Left forelimb (tissue), 1 donor: ENCODE data around the gene DIP2C.
"Not testable (repeated sequence)": the region's sequence is repeated elsewhere in the genome, so short reads cannot be mapped to it uniquely, and the experiment has no call there.

Source experiments
- DNase-seq: peaks from one replicate; pipeline ENCODE4 v3.0.0-alpha.2; 2018; ENCODE audit warnings: low spot score

The DIP2C gene

DNA sequence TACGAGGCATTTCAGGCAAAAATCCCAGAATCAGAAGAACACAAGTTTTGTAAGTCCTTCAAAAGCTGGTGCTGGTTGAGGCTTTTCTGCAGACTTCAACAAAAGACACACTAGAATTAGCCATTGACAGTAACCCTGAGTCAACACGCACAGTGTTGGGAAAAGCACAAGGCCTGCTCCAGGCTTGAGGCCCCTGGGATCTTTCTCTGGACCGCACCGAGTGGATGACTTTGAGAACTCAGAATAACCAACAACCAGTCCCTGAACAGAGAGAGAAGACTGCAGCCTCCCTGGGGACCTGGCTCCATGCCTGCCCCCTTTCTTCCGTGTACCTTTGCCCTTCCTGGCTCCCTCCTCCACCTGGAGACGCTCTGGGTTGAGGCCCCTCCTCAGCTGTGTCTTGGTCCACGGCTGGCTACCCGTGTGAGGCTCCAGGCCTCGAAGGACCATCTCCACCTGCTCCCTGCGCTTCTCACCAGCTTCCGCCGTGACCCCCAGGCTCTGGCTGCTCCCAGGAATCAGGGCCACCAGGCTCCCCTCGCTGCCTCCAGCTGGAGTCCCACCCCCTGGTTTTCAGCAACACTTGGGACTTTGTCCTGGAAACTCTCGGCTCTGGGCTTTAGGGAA lies 28.4 kb downstream of the DIP2C start:
- no peak for DNase-seq

DNA sequence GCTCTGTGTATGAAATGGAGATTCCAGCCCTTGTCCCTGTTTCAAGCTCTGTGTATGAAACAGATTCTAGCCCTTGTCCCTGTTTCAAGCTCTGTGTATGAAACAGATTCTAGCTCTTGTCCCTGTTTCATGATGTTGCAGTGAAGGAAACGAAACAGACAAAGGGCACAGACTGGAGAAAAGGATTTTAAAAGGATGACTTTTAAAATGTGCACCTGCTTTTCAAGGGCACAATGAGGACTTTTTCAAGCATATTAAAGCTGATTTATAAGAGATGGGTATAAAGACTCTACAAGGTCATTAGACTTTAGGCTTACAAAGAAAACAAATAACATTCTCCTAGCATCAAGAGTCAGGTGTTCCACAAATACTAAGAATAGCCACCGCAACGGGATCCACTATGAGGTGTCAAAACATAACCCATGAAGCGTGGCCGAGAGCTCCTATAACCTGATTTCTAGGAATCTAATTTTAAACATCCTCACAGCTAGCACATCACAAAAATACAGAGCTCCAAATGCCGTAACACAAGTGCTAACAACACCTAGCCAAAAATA lies 29.0 kb downstream of the DIP2C start:
- no peak for DNase-seq

DNA sequence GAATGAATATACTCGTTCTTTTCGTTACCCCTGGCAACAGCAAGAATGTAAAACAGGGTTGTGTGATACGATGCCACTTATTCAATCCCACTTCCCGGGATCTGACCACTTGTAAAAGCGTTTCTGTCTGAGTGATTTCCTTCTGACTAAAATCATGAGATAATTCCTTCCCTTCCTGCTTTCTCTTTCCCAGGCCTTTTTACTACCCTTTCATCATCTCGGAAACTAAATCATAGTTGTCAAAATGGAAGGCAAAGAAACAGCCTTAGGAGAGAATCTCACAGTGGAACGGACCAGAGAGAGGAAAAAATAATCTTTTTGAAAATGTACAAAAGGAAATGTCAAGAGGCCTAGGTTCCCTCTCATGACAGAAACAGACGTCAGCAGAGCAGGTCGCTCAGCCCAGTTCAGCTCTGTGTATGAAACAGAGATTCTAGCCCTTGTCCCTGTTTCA lies 29.8 kb downstream of the DIP2C start:
- DNase-seq: no peak

DNA sequence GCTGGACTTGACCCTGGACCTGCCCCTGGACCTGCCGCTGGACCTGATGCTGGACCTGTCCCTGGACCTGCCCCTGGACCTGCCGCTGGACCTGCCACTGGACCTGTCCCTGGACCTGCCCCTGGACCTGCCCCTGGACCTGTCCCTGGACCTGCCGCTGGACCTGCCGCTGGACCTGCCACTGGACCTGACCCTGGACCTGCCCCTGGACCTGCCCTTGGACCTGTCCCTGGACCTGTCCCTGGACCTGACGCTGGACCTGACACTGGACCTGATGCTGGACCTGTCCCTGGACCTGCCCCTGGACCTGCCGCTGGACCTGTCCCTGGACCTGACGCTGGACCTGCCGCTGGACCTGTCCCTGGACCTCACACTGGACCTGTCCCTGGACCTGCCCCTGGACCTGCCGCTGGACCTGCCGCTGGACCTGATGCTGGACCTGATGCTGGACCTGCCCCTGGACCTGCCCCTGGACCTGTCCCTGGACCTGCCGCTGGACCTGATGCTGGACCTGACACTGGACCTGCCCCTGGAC lies 31.6 kb downstream of the DIP2C start:
- not testable (repeated sequence) for DNase-seq

DNA sequence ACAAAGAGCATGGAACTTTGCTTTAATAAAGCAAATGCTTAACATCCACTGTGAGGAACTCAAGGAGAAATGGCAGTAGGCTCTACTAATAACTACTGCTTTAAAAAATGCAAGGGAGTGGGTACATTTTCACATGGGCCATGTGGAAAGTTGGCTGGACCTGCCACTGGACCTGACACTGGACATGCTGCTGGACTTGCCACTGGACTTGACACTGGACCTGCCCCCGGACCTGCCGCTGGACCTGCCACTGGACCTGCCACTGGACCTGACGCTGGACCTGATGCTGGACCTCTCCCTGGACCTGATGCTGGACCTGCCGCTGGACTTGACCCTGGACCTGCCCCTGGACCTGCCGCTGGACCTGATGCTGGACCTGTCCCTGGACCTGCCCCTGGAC lies 32.6 kb downstream of the DIP2C start:
- no peak for DNase-seq

DNA sequence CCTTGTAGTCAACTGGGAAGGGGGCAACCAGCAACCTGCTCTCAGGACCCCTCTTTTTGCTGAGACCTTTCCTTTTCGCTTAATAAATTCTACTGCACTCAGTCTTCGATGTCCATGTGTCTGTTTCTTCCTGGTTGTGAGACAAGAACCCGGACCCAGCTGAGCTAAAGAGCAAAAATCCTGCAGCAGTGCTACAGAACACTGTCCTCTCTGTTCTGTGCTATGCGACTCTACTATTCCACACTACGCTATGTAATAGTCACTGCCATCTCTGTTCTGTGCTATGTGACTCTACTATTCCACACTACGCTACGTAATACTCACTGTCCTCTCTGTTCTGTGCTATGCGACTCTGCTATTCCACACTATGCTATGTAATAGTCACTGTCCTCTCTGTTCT lies 34.3 kb downstream of the DIP2C start:
- DNase-seq: no peak

DNA sequence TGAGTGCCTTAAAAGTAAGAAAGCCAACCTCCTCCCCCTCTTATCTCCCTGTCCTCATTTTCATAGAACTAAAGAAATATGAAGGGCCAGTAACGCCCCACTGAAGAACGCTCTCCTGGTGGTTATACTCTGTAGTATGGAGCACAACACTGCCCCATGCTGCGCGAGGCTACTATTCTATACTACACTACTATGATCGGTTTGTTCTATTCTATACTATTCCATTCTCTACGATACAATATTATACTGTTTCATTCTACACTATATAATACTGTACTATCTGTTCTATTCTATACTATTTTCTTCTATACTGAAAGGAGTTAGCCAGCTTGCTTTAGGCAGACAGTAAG lies 34.8 kb downstream of the DIP2C start:
- no peak for DNase-seq

DNA sequence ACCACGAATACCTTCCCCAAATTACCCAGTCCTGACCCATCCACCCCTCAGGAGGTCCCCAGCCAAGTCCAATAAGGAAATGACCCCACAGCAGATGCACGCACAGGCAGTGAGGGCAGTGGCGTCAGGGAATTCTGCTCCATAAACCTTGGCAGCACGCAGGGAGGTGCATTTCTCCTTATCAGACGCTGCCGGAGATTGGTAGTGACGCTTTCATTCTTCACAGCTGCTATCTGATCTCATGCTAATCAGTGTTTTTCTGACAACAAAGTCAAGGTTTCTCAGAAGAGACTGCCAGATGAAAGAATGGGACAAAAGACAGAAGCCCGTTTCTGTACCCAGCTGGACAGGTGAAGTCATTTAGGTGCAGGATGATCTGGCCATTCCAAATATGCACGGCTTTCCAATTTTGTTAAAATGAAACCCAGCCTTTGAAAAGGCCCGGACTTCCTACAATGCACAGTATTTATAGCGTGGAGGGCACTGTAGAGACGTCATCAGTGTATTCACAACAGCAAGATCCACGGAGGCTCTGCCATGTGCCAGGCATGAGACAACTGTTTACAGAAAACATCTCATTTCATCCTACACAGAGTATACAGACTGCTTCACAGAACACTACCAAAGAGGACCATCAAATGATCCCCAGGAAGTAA lies 35.3 kb downstream of the DIP2C start:
- DNase-seq: no peak

DNA sequence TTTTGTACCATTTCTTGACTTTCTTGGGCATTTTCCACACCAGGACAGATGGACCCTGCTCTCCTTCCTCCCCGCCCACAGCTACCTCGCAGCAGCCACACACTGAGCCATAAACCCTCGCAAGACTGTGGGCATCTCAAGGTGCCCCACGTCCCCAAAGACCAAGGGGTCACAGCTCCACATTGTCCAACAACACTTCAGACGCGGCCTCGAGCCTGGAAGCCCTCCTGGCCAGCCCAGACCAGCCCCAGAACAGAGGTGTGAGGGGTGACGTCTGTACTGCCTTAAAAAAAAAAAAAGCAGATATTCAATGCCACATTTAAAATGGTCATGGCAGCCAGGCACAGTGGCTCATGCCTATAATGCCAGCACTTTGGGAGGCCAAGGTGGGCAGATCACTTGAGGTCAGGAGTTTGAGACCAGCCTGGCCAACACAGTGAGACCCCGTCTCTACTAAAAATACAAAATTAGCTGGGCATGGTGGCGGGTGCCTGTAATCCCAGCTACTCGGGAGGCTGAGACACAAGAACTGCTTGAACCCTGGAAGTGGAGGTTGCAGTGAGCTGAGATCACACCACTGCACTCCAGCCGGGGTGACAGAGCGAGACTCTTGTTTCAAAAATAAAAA lies 36.5 kb downstream of the DIP2C start:
- DNase-seq: not testable (repeated sequence)

DNA sequence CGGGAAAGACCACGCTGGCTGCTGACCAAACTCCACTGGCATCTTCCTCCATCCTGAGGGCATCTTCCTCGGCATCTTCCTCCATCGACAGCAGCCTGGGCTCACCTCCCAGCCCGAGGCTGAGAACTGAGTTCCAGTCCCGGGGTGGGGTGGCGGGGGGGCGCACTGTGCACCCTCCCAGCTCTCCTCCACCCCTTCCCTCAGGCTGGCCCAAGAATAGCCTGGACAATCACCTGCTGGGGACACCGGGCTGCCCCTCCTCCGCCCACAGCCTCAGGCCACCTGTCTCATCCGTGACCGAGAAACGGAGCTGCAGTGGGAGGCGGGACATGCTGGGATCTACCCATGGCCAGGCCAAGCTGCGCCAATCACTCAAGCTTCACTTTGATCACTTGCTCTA lies 37.2 kb downstream of the DIP2C start:
- DNase-seq: no peak

DNA sequence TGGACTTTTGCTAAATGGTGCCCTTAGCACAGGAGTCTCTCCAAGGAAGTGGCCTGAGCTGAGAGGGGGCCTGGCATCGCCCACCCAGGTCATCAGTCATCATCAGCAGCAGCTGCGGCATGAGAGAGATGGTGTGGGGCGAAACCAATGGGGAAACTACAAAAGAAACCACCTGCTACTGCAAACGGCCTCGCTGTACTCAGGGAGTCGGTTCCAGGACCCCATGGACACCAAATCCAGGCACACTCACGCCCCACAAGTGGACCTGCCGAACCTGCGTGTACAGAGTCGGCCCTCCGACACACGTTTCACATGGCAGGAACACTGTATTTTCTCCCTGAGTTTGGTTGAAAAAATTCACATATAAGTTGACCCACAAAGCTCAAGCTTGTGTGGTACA lies 37.8 kb downstream of the DIP2C start:
- DNase-seq: no peak

DNA sequence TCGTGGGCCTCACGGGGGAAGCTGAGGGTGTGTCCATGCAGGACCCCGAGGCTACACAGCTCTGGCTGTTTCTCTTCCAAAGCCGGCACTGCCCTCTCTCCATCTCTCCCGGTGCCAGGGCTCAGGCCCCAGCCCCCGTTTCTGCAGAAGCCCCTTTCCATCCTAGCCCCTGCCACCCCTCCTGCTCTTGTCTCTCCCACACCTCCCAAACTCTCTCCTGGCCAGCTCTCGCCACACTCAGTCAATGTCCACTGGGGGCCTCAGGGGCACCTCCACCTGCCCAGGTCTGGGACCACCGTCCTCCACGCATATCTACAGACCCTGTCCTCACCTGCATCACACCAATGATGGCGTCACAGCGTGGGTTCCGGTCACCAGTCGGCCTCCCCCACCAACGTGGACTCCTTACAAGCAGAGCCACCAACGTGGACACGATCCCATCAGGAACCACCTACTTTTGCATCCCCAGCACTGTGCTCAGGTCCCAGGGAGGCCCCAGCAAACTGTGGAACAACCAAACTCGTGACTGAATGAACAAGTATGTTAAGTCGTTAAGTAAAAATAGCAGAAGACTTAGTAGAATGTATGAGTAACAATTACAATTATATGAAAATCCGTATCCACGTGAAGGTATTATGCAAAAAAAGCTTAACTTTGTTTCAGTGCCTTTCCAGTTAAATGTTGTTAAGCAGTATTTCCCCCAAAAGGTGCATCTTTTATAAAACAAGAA lies 38.4 kb downstream of the DIP2C start:
- no peak for DNase-seq

DNA sequence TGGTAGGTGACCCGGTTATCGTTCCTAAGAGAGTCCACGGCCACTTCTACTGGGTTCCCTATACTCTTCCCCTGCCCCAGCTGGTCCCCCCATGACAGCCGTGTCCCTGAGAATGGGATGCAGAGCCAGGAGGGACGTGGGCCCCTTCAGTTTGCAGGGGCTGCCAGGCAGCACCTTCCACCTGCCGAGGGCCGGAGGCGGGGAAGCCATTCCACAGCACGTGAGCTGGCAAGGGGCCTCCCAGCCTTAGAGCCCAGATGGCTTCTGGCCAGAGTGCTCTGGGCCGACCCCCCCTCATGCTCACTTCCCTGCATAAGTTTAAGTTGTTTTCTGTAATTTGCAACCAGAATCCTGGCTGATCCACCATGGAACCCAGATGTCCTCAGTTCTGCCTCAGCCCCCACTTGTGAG lies 39.0 kb downstream of the DIP2C start:
- DNase-seq: no peak

DNA sequence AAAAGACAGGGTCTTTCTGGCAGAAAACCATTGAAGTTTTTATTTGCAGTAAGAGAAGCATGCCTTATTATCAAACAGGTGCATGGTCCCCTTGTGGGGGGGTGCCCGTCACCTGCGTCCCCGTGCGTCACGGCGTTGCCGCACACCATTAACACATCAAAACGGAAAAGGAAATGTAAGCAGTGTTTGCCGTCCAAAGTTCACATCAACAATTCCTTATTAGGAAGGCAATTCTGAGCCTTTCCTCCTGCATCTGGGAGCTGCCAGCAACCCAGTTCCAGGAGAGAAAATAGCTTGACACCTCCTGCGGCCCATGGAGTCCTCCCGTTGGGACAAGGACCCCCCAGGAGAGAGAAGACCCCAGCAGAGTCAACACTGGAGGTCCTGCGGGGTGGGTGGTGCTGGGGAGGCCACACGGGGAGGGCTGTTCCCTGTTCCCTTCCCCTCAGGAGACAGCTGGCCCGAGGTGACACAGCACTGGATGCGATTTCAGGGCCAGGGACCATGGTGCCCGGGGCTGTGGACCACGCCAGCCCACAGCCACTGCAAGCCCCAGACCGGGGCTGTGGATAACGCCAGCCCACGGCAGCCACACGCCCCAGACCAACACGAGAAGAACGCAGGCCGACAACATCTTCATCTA lies 39.5 kb downstream of the DIP2C start:
- DNase-seq: no peak

DNA sequence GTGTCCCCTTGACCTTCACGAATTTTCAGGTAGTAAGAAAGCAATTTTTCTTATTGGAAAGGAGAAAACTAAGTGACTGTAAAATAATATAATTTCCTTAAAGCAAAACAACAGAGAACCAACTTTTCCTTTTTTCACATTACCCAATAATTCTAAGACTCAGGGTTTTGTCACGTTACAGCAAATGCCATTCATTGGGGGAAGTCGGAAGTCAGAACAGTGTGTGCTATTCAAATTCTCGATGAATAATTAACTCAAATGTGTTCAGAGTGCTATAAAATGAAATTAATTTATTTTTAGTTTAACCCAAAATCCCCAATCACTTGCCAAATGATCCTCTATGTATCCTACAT lies 40.0 kb downstream of the DIP2C start:
- no peak for DNase-seq

DNA sequence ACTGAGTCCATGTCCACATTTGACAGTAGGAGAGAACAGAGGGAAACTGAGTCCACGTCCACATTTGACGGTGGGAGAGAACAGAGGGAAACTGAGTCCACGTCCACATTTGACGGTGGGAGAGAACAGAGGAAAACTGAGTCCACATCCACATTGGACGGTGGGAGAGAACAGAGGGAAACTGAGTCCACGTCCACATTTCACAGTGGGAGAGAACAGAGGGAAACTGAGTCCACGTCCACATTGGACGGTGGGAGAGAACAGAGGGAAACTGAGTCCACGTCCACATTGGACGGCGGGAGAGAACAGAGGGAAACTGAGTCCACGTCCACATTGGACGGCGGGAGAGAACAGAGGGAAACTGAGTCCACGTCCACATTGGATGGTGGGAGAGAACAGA lies 42.4 kb downstream of the DIP2C start:
- DNase-seq: not testable (repeated sequence)

DNA sequence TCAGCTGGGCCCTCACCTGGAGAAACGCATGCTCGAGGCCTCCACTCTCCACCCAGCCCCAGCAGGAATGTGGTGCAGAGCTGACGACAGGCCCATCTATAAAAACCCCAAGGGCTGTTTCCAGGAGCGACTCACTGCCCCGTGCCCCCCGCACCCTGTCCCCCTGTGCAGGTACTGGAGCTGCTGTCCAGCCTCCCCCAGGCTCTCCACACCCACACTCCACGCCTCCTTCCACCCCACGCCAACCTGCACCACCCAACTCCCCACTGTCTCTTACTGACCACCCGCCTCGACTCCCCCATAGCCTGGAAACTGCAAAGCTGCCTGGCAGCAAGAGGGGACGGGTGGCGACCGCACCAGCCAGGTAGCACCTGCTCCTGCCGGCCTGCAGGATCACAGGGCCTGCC lies 43.3 kb downstream of the DIP2C start:
- no peak for DNase-seq

DNA sequence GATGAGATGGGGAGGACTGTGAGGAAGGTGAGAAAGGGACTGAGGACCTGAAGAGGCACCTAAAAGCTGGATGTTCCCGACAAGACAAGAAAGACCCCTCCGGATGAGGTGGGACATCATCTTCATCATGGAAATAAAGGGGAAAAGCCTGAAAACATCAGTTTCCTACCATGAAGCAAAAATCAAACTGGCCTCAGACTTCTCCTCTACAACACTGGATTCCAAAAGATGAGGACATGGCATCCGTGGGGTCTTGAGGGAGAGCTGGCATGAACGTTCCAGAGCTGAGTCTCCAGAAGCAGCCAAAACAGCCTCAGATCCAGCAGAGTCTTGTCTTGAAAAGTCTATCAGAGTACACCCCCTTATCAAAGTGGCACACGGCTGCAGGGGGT lies 44.5 kb downstream of the DIP2C start:
- DNase-seq: no peak

DNA sequence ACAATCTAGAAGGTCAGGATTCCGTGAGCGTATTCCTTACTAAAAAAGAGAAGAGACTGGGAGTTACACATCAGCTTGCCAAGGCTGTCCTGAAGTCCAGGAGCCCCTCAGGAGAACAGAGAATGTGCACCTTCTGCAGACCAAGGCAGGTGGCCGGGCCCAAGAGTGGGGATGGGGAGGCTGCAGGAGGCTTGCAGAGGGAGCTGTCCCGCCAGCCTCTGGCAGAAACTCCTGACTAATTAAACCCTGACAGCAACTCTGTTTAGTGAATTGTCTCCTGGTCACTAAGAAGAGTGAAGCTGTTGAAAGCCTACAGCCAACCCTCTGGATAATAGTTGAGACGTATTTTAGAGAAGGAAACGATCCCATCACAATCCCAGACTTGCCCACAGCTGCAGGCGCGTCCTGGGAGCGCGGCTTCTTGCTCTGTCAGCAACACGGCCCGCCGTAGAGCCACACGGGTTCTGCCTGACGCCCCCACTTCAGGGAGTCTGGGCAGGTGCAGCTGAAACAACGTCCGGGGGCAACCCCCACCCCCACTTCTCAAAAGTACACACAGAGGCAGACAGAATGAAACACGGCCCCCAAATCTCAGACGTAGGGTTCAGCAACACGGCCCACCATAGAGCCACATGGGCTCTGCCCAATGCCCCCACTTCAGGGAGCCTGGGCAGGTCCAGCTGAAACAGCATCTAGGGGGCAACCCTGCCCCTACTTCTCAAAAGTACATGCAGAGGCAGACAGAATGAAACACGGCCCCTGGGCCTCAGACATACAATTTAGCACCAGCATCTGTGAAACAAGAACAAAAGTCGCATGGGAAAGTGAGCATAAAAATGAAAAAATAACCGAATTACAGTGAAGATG lies 45.2 kb downstream of the DIP2C start:
- no peak for DNase-seq

DNA sequence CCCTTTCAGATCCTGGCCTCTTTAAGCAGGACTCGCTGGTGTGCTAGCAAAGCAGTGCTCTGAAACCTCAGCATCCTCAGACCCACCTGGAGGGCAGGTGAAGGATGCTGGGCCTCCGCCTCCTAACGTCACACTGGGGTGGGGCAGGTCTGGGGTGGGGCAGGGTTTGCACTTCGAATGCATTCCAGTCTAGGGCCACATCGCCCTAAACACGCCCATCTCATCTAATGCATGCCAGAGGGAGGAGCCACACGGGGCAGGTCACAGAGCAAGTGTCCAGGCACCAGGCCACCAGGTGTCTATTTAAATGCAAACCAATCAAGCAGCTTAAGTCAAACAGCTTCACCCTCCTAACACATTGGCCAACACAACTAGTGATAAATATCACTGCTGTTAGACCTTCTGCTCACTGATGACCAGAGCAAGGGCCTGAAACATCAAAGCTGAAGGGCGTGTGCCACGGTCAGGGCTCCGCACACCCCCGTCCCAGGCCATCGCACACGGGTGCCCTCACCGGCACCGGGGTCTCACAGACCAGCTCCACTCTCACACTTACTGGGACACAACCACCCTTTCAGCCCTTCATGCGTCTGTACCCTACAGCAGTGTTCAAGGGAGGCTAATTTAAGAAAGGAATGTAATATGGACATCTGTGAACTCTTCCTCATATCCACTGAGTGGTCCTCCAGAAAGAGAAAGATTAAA lies 47.1 kb downstream of the DIP2C start:
- DNase-seq: no peak
